SH-SY5Y (cell line): Measurements from ENCODE around the gene CTNNA1.

Source experiments
- GATA2 ChIP-seq: IDR thresholded peaks from 2 replicates; pipeline ENCODE4 v1.6.1; 2011; ENCODE audit warnings: mild to moderate bottlenecking, low read depth, low read length
- GATA3 ChIP-seq: IDR thresholded peaks from 2 replicates; pipeline ENCODE4 v1.6.1; 2011; ENCODE audit warnings: low read depth, mild to moderate bottlenecking, low read length, moderate library complexity

DNA sequence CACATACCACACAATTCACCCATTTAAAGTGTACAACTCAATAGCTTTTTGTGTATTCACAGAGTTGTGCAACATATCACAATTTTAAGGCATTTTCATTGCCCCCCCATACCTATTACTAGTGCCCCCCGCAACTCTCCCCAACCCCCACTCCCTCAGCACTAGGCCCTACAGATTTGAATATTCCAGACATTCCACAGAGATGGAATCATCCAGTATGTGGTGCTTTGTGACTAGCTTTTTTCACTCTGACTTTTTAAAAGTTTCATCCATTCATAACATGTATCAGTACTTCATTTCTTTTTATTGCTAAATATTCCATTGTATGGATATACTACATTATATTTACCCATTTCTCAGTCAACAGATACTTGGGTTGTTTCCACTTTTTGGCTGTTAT lies 224.9 kb downstream of the CTNNA1 start:
- no peak for TF ChIP-seq GATA3
- no peak for TF ChIP-seq GATA2
